ENCODE measurements around the gene S100A6.

DNA sequence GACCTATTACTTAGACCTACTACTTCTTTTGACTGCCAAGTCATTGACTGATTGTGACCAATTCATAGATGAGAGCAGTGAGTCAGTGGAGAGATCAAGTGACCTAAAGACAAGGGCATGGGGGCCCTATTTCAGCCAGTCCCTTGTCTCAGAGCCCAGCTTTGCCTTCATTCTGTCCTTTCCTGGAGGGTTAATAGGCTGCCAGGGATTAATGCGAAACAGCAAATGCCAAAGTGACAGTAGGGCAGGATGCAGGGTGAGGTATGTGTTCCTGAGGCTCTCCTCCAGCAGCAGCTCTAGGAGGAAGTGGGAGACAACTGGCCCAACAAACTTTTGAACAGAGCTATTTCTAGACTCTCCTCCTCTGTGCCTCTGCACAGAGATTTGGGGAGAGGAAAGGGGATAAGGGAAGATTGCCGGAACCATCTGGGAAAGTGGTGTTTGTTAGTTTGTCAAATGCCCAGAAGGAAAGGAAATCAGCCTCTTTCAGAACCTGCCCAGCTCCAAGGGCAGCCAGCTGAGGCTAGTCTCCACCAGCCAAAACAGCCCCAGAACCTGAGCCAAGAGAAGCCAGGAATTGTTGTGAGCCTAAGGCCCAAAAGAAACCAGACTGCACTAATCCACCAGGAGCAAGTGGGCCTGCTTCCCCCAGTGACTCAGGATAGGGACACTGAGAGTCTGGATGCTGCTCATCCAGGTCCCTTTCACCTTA is 18.2 kb upstream of the S100A6 start:
- TF ChIP-seq, protein P1, sequence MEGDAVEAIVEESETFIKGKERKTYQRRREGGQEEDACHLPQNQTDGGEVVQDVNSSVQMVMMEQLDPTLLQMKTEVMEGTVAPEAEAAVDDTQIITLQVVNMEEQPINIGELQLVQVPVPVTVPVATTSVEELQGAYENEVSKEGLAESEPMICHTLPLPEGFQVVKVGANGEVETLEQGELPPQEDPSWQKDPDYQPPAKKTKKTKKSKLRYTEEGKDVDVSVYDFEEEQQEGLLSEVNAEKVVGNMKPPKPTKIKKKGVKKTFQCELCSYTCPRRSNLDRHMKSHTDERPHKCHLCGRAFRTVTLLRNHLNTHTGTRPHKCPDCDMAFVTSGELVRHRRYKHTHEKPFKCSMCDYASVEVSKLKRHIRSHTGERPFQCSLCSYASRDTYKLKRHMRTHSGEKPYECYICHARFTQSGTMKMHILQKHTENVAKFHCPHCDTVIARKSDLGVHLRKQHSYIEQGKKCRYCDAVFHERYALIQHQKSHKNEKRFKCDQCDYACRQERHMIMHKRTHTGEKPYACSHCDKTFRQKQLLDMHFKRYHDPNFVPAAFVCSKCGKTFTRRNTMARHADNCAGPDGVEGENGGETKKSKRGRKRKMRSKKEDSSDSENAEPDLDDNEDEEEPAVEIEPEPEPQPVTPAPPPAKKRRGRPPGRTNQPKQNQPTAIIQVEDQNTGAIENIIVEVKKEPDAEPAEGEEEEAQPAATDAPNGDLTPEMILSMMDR (conservative IDR thresholded peaks at IDR 0.05 in 1 of 2, IDR thresholded peaks at IDR 0.05 in 1 of 2; ENCODE audit: low read depth in 1 of 2, low read length in 2 of 2) = no peak
- TF ChIP-seq EZH2 (IDR thresholded peaks at IDR 0.05; ENCODE audit: low read length, missing control alignments) = no peak
